WERI-Rb-1 (cell line): ENCODE results near the gene WNT7B.

ENCODE experiments used
- DNase-seq: peaks from one replicate; pipeline ENCODE4 v3.0.0-alpha.2; 2020
- H3K27ac ChIP-seq: fragments of 250-450 bp; sonication (Bioruptor Pico); 2 replicates; pipeline ENCODE4 v1.5.1; 2020; ENCODE audit warnings: mild to moderate bottlenecking, moderate library complexity
- H3K27me3 ChIP-seq: fragments of 250-450 bp; sonication (Bioruptor Pico); 2 replicates; pipeline ENCODE4 v1.5.1; 2021; ENCODE audit warnings: mild to moderate bottlenecking, low read depth, moderate library complexity; ENCODE audit not compliant: insufficient read depth, severe bottlenecking
- H3K36me3 ChIP-seq: fragments of 250-450 bp; sonication (Bioruptor Pico); 2 replicates; pipeline ENCODE4 v1.5.1; 2020; ENCODE audit warnings: mild to moderate bottlenecking, moderate library complexity
- H3K4me3 ChIP-seq: 2 replicates; pipeline ENCODE4 v1.5.1; 2011; ENCODE audit warnings: low read depth, mild to moderate bottlenecking, control low read depth, low read length
- H3K9me3 ChIP-seq: fragments of 250-450 bp; sonication (Bioruptor Pico); 2 replicates; pipeline ENCODE4 v1.5.1; 2021; ENCODE audit warnings: mild to moderate bottlenecking, moderate library complexity; ENCODE audit not compliant: severe bottlenecking
- CTCF ChIP-seq: IDR thresholded peaks from 2 replicates; pipeline ENCODE4 v1.5.1; 2011; ENCODE audit warnings: low read depth, mild to moderate bottlenecking, control low read depth, inconsistent platforms, low read length

WNT7B gene

GRCh38 chr22:45953178-45953577 is 23.8 kb downstream of the WNT7B start:
- no peak for TF ChIP-seq CTCF
- peaks cover 3% of the 10 kb centered on the region for H3K27me3 ChIP-seq
- DNase-seq = no peak
- H3K9me3 ChIP-seq = no peaks in the 10 kb centered on the region
- H3K36me3 ChIP-seq = no peaks in the 10 kb centered on the region
- no peak overlapping the region for H3K27ac ChIP-seq
- no peak overlapping the region for H3K4me3 ChIP-seq

GRCh38 chr22:45952553-45952952 is 24.4 kb downstream of the WNT7B start:
- Histone ChIP-seq H3K4me3 (no peak overlapping the region), H3K27me3 (peaks cover 3% of the 10 kb centered on the region), H3K36me3 (no peaks in the 10 kb centered on the region), H3K27ac (no peak overlapping the region), H3K9me3 (no peaks in the 10 kb centered on the region)
- no peak for DNase-seq
- no peak for TF ChIP-seq CTCF

- Histone ChIP-seq H3K36me3 (no peaks in the 10 kb centered on the region), H3K27ac (no peak overlapping the region), H3K4me3 (no peak overlapping the region), H3K9me3 (no peaks in the 10 kb centered on the region), H3K27me3 (peaks cover 3% of the 10 kb centered on the region)
- no peak for TF ChIP-seq CTCF
- DNase-seq = no peak
Measured at GRCh38 chr22:45952151-45952550, 24.8 kb downstream of the WNT7B start.

GRCh38 chr22:45949891-45950290 is 27.1 kb downstream of the WNT7B start:
- H3K27ac ChIP-seq = no peak overlapping the region
- H3K27me3 ChIP-seq = peaks cover 3% of the 10 kb centered on the region
- H3K36me3 ChIP-seq = no peaks in the 10 kb centered on the region
- TF ChIP-seq CTCF = no peak
- DNase-seq = no peak
- no peak overlapping the region for H3K4me3 ChIP-seq
- no peaks in the 10 kb centered on the region for H3K9me3 ChIP-seq

- H3K36me3 ChIP-seq = no peaks in the 10 kb centered on the region
- no peaks in the 10 kb centered on the region for H3K9me3 ChIP-seq
- H3K27me3 ChIP-seq = peaks cover 3% of the 10 kb centered on the region
- no peak for TF ChIP-seq CTCF
- no peak overlapping the region for H3K27ac ChIP-seq
- no peak for DNase-seq
- H3K4me3 ChIP-seq = no peak overlapping the region
Measured at GRCh38 chr22:45949258-45949870, 27.6 kb downstream of the WNT7B start.

DNA sequence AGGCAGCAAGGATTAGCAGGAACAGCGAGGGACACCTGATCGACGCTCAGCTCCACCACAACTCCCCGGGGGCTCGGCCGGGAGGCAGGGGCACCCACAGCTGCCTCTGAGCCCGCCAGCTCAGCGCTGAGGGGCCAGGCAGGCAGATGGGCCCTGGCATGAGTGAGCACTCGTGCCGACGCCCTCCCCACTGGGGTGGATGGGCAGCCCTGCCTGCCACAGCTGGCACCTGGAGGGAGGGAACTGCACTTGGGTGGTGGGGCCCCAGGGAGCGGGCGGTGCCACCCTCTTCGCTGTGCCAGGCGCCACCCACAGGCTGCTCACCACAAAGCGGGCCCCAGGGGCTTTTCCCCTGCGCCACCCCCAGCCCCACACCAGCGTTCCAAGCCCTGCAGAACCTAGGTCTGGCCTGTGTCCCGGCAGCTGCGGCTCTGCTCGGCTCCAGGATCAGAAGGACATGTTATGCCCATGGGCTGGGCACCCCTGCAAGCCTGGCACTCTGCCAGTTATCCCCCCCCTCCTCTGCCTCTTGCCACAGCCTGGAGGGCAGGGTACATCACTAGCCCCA is 28.8 kb downstream of the WNT7B start:
- no peak for DNase-seq
- no peaks in the 10 kb centered on the region for H3K27me3 ChIP-seq
- TF ChIP-seq CTCF = no peak

More for the DNA sequence above, 28.8 kb downstream of the WNT7B start:
- Histone ChIP-seq H3K9me3 (no peaks in the 10 kb centered on the region), H3K27ac (no peak overlapping the region), H3K4me3 (no peak overlapping the region), H3K36me3 (no peaks in the 10 kb centered on the region)
